ENCODE measurements around the gene ARHGAP45.

GRCh38 chr19:1115646-1116420, 48.9 kb downstream of the ARHGAP45 start:
- no peak for TF ChIP-seq EZH2phosphoT487 (IDR thresholded peaks at IDR 0.05; ENCODE audit: low read depth)
- no peak for TF ChIP-seq CTCF (IDR thresholded peaks at IDR 0.05; ENCODE audit: low read depth, low read length)
